Measurements from ENCODE around the gene ARHGAP23.
"Not testable (repeated sequence)": the region's sequence is repeated elsewhere in the genome, so short reads cannot be mapped to it uniquely, and the experiment has no call there.

The ARHGAP23 gene

GRCh38 chr17:38421171-38421841 is 7.0 kb upstream of the ARHGAP23 start:
- peak; percentile 73 for DNase-seq (ENCODE audit: low spot score)

- no peak for DNase-seq (ENCODE audit: low spot score)
Observed at GRCh38 chr17:38421871-38422827, 6.1 kb upstream of the ARHGAP23 start.

GRCh38 chr17:38424297-38424972 is 3.8 kb upstream of the ARHGAP23 start:
- no peak for DNase-seq (ENCODE audit: low spot score)

GRCh38 chr17:38425031-38425430 is 3.2 kb upstream of the ARHGAP23 start:
- no peak for DNase-seq (ENCODE audit: low spot score)

GRCh38 chr17:38425744-38426143 is 2.5 kb upstream of the ARHGAP23 start:
- DNase-seq (ENCODE audit: low spot score) = no peak

GRCh38 chr17:38426441-38426840 is 1.8 kb upstream of the ARHGAP23 start:
- DNase-seq (ENCODE audit: low spot score) = no peak

- no peak for DNase-seq (ENCODE audit: low spot score)
Observed at GRCh38 chr17:38427160-38427949, 909 bp upstream of the ARHGAP23 start.

GRCh38 chr17:38428643-38429371 is 543 bp downstream of the ARHGAP23 start:
- peak; percentile 73 for DNase-seq (ENCODE audit: low spot score)

GRCh38 chr17:38429476-38430100 is 1.3 kb downstream of the ARHGAP23 start:
- DNase-seq (ENCODE audit: low spot score) = no peak

GRCh38 chr17:38430316-38430715 is 2.1 kb downstream of the ARHGAP23 start:
- DNase-seq (ENCODE audit: low spot score) = peak; percentile 68

- DNase-seq (ENCODE audit: low spot score) = no peak
Observed at GRCh38 chr17:38430822-38431221, 2.6 kb downstream of the ARHGAP23 start.

GRCh38 chr17:38431346-38432145 is 3.3 kb downstream of the ARHGAP23 start:
- no peak for DNase-seq (ENCODE audit: low spot score)

- DNase-seq (ENCODE audit: low spot score) = no peak
Observed at GRCh38 chr17:38434178-38434665, 6.0 kb downstream of the ARHGAP23 start.

- no peak for DNase-seq (ENCODE audit: low spot score)
Observed at GRCh38 chr17:38435795-38436194, 7.5 kb downstream of the ARHGAP23 start.

GRCh38 chr17:38436386-38436785 is 8.1 kb downstream of the ARHGAP23 start:
- no peak for DNase-seq (ENCODE audit: low spot score)

- not testable (repeated sequence) for DNase-seq (ENCODE audit: low spot score)
Observed at GRCh38 chr17:38437313-38437712, 9.0 kb downstream of the ARHGAP23 start.

GRCh38 chr17:38439436-38439835 is 11.2 kb downstream of the ARHGAP23 start:
- DNase-seq (ENCODE audit: low spot score) = no peak

GRCh38 chr17:38440614-38441397 is 12.5 kb downstream of the ARHGAP23 start:
- DNase-seq (ENCODE audit: low spot score) = no peak

Measured in AG08396 (cell line).